Suppressor macrophage treated with lipopolysaccharide for 4 hours (primary cell): ENCODE measurements around the gene NOM1.

Source experiments
- DNase-seq: peaks from one replicate; pipeline ENCODE4 v3.0.0-alpha.2; 2020

Gene NOM1

GRCh38 chr7:157017603-157018327 lies 68.3 kb downstream of the NOM1 start:
- DNase-seq, result no peak

- no peak for DNase-seq
These were observed 69.0 kb downstream of the NOM1 start for GRCh38 chr7:157018328-157018996.

GRCh38 chr7:157018997-157019608 lies 69.6 kb downstream of the NOM1 start:
- DNase-seq, result no peak

GRCh38 chr7:157019718-157020451 lies 70.4 kb downstream of the NOM1 start:
- no peak for DNase-seq

- no peak for DNase-seq
These were observed 71.1 kb downstream of the NOM1 start for GRCh38 chr7:157020514-157021070.

GRCh38 chr7:157021071-157021870 lies 71.8 kb downstream of the NOM1 start:
- no peak for DNase-seq

GRCh38 chr7:157021871-157022680 lies 72.6 kb downstream of the NOM1 start:
- DNase-seq, result no peak
